Choroid plexus epithelial cell (primary cell): ENCODE data around the gene PLXNC1.
A peak's percentile ranks its signal among the peaks of the same experiment; 100 is the strongest.

Source experiments
- DNase-seq: peaks from one replicate; pipeline ENCODE4 v3.0.0-alpha.2; 2010; ENCODE audit warnings: low read depth
- H3K4me3 ChIP-seq: 2 replicates; pipeline ENCODE4 v1.5.1; 2011; ENCODE audit warnings: low read depth, mild to moderate bottlenecking, control low read depth, low read length, moderate library complexity
- CTCF ChIP-seq: conservative IDR thresholded peaks from 2 replicates; pipeline ENCODE4 v1.5.1; 2011; ENCODE audit warnings: low read depth, mild to moderate bottlenecking, control low read depth, inconsistent platforms, low read length, moderate library complexity

PLXNC1 gene

GRCh38 chr12:94285943-94286582, 137.7 kb downstream of the PLXNC1 start:
- no peak for TF ChIP-seq CTCF
- DNase-seq: no peak
- no peak overlapping the region for H3K4me3 ChIP-seq

- H3K4me3 ChIP-seq: no peak overlapping the region
- DNase-seq: no peak
- no peak for TF ChIP-seq CTCF
These were observed 138.3 kb downstream of the PLXNC1 start for GRCh38 chr12:94286583-94287244.

- no peak for TF ChIP-seq CTCF
- no peak overlapping the region for H3K4me3 ChIP-seq
- no peak for DNase-seq
These were observed 138.9 kb downstream of the PLXNC1 start for GRCh38 chr12:94287245-94287628.

- H3K4me3 ChIP-seq: no peak overlapping the region
- peak; percentile 72 for DNase-seq
- no peak for TF ChIP-seq CTCF
These were observed 141.3 kb downstream of the PLXNC1 start for GRCh38 chr12:94289461-94290312.

- TF ChIP-seq CTCF: peak; percentile 11
- H3K4me3 ChIP-seq: no peak overlapping the region
- no peak for DNase-seq
These were observed 142.0 kb downstream of the PLXNC1 start for GRCh38 chr12:94290353-94290752.

- DNase-seq: no peak
- TF ChIP-seq CTCF: no peak
- no peak overlapping the region for H3K4me3 ChIP-seq
These were observed 148.8 kb downstream of the PLXNC1 start for GRCh38 chr12:94297096-94297699.
